K562 (cell line): ENCODE data around the gene CAB39.

Experiments
- BRCA1 ChIP-seq, 2 experiments: fragments of 450-650 bp in 1 of 2; sonication (generic) in 1 of 2; formaldehyde crosslinking in 1 of 2; IDR thresholded peaks; 2 replicates each; pipeline versions ENCODE4 v1.5.0 to v1.6.1; 2017 to 2020; ENCODE audit warnings: mild to moderate bottlenecking in 1 of 2, missing genetic modification reagents in 1 of 2
- HMG20B ChIP-seq: fragments of 250-450 bp; sonication (Bioruptor Pico); IDR thresholded peaks from 2 replicates; pipeline ENCODE4 v1.5.0; 2021; ENCODE audit warnings: mild to moderate bottlenecking
- HNRNPK ChIP-seq: fragments of 200-400 bp; formaldehyde crosslinking; IDR thresholded peaks from one replicate; pipeline ENCODE4 v1.6.1; 2018; ENCODE audit warnings: mild to moderate bottlenecking, low read depth, low read length; ENCODE audit not compliant: poor library complexity, severe bottlenecking
- POLR2A ChIP-seq: fragments of 450-650 bp; conservative IDR thresholded peaks from 2 replicates; pipeline ENCODE4 v1.6.1; 2016
- RBM39 ChIP-seq: fragments of 200-400 bp; formaldehyde crosslinking; optimal IDR thresholded peaks from 2 replicates; pipeline ENCODE3; 2018; ENCODE audit warnings: low read depth, low read length
- SIN3A ChIP-seq, 2 experiments: fragments of 150-350 bp in 1 of 2; IDR thresholded peaks; 2 replicates each; pipeline ENCODE4 v1.6.1; 2011 to 2016; ENCODE audit warnings: borderline replicate concordance in 2 of 2, low read depth in 2 of 2, low read length in 2 of 2, mild to moderate bottlenecking in 2 of 2, moderate library complexity in 2 of 2; ENCODE audit not compliant: control insufficient read depth in 1 of 2
- SRSF7 ChIP-seq: fragments of 200-400 bp; formaldehyde crosslinking; optimal IDR thresholded peaks from 2 replicates; pipeline ENCODE3; 2017; ENCODE audit warnings: mild to moderate bottlenecking, low read depth, low read length
- TF ChIP-seq, protein P1 (sequence below), 3 experiments: IDR thresholded peaks in 2 of 3; conservative IDR thresholded peaks in 1 of 3; 2 replicates each; pipeline ENCODE4 v1.5.1; 2011 to 2012; ENCODE audit warnings: low read length in 3 of 3, mild to moderate bottlenecking in 3 of 3, control low read depth in 2 of 3, improper control_type of control experiment in 1 of 3, inconsistent platforms in 1 of 3, low read depth in 1 of 3, mixed read lengths in 1 of 3, moderate library complexity in 1 of 3; ENCODE audit not compliant: insufficient read depth in 2 of 3
- TF ChIP-seq, protein P2 (sequence below): fragments of 200-800 bp; sonication (Bioruptor generic); IDR thresholded peaks from 2 replicates; pipeline ENCODE4 v1.6.1; 2017; ENCODE audit warnings: missing genetic modification characterization, missing compliant biosample characterization
- TF ChIP-seq, protein P3 (sequence below): fragments of 250-450 bp; sonication (Bioruptor Pico); IDR thresholded peaks from 2 replicates; pipeline ENCODE4 v1.8.0; 2021; ENCODE audit warnings: mild to moderate bottlenecking, moderate library complexity

DNA sequence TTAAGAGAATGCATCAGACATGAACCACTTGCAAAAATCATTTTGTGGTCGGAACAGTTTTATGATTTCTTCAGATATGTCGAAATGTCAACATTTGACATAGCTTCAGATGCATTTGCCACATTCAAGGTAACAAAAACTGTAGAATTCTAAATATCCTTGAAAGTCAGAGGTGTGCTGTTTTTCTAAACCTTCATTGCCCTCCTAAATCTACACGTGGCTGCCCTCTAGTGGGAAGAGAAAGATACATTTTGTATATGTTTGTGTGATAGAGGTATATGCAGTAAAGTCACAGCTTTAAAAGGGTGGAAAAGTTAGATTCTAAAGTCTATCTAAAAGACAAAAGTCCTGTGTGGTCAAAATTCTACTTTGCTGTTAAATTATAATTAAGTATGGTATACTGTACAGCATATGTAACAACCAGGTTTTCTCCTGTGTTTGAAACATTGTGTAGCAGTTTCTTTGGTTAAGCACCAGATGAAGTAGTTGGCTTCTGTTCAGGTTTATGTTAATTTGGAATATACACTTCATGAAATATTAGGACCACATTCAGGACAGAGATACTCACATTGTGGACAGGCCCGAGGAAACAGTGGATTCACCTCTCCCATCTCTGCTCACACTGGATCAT, 86.2 kb downstream of the CAB39 start:
- TF ChIP-seq, protein P1, sequence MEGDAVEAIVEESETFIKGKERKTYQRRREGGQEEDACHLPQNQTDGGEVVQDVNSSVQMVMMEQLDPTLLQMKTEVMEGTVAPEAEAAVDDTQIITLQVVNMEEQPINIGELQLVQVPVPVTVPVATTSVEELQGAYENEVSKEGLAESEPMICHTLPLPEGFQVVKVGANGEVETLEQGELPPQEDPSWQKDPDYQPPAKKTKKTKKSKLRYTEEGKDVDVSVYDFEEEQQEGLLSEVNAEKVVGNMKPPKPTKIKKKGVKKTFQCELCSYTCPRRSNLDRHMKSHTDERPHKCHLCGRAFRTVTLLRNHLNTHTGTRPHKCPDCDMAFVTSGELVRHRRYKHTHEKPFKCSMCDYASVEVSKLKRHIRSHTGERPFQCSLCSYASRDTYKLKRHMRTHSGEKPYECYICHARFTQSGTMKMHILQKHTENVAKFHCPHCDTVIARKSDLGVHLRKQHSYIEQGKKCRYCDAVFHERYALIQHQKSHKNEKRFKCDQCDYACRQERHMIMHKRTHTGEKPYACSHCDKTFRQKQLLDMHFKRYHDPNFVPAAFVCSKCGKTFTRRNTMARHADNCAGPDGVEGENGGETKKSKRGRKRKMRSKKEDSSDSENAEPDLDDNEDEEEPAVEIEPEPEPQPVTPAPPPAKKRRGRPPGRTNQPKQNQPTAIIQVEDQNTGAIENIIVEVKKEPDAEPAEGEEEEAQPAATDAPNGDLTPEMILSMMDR (IDR thresholded peaks at IDR 0.05 in 2 of 3, conservative IDR thresholded peaks at IDR 0.05 in 1 of 3; ENCODE audit: insufficient read depth in 2 of 3, low read depth in 1 of 3, low read length in 3 of 3), result peak; percentile 35 to 58 (median 46); a peak in 5 of 6 replicates
- TF ChIP-seq HNRNPK (no peak), HMG20B (no peak), SIN3A (IDR thresholded peaks at IDR 0.05; ENCODE audit: borderline replicate concordance in 2 of 2, control insufficient read depth in 1 of 2, low read depth in 2 of 2, low read length in 2 of 2) (no peak), BRCA1 (IDR thresholded peaks at IDR 0.05) (no peak), BRCA1 (CRISPR knock-in tag; IDR thresholded peaks at IDR 0.05) (no peak), SRSF7 (no peak), POLR2A (no peak), RBM39 (no peak)
- TF ChIP-seq, protein P2, sequence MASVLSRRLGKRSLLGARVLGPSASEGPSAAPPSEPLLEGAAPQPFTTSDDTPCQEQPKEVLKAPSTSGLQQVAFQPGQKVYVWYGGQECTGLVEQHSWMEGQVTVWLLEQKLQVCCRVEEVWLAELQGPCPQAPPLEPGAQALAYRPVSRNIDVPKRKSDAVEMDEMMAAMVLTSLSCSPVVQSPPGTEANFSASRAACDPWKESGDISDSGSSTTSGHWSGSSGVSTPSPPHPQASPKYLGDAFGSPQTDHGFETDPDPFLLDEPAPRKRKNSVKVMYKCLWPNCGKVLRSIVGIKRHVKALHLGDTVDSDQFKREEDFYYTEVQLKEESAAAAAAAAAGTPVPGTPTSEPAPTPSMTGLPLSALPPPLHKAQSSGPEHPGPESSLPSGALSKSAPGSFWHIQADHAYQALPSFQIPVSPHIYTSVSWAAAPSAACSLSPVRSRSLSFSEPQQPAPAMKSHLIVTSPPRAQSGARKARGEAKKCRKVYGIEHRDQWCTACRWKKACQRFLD (CRISPR knock-in tag), result no peak
- TF ChIP-seq, protein P3, sequence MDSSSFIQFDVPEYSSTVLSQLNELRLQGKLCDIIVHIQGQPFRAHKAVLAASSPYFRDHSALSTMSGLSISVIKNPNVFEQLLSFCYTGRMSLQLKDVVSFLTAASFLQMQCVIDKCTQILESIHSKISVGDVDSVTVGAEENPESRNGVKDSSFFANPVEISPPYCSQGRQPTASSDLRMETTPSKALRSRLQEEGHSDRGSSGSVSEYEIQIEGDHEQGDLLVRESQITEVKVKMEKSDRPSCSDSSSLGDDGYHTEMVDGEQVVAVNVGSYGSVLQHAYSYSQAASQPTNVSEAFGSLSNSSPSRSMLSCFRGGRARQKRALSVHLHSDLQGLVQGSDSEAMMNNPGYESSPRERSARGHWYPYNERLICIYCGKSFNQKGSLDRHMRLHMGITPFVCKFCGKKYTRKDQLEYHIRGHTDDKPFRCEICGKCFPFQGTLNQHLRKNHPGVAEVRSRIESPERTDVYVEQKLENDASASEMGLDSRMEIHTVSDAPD (CRISPR knock-in tag), result no peak
